Measurements from ENCODE around the gene TAP1. TPM values are rescaled to one million over a fixed set of nuclear protein-coding genes. Genes with fewer than 3 reads are reported as not detected.

The TAP1 gene
- total and polyA plus RNA-seq, 2 of the 4 experiments (the other 2 are of a cell fraction), result 20.1 to 27.6 TPM

DNA sequence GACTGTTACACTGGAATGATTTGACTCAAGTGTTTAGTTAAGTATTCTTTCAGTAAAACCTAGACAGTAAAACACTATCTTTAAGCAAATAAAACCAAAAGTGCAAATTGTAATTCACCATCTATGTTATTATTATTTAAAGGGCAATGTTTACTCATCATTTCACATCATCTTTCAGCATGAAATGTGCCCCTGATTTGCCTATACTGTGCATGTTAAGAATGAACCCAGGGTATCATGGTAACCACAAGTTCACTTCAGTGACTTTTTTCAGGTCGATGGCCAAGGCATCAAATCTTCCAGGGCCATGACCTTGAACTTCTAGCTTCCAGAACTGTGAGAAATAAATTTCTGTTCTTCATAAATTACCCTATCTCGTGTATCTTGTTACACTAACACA is 34.6 kb downstream of the TAP1 start:
- Histone ChIP-seq H2BK20ac (ENCODE audit: low read depth, low read length) (no peak overlapping the region), H3K27ac (ENCODE audit: insufficient read depth, low read length) (no peak overlapping the region), H3K27me3 (ENCODE audit: control insufficient read depth, insufficient read depth, low read length) (no peaks in the 10 kb centered on the region), H2BK120ac (ENCODE audit: low read depth, low read length) (no peak overlapping the region), H2BK5ac (ENCODE audit: low read depth, low read length, poor library complexity, severe bottlenecking) (no peak overlapping the region), H3K14ac (replicated peaks; ENCODE audit: low read depth, low read length) (no peak overlapping the region), H4K5ac (ENCODE audit: low read depth, low read length) (no peak overlapping the region), H3K9ac (ENCODE audit: low read depth, low read length) (no peak overlapping the region), H3K56ac (ENCODE audit: extremely low read depth, insufficient read depth, low read length) (no peak overlapping the region), H3K9me3 (ENCODE audit: control insufficient read depth, insufficient read depth, low read length) (no peaks in the 10 kb centered on the region), H2AK9ac (replicated peaks; ENCODE audit: low read depth, low read length, poor library complexity) (no peak overlapping the region), H3K23ac (ENCODE audit: low read depth, low read length) (no peak overlapping the region), H3K4me2 (ENCODE audit: low read depth, low read length) (no peak overlapping the region), H3K4ac (ENCODE audit: low read depth, low read length) (no peak overlapping the region), H3K36me3 (ENCODE audit: control insufficient read depth, insufficient read depth, low read length) (no peaks in the 10 kb centered on the region), H3K4me3 (ENCODE audit: insufficient read depth, low read depth, low read length) (no peak overlapping the region), H4K91ac (ENCODE audit: insufficient read depth, low read depth, low read length) (no peak overlapping the region), H2BK15ac (ENCODE audit: low read depth, low read length) (no peak overlapping the region), H3K4me1 (ENCODE audit: control insufficient read depth, insufficient read depth, low read length) (peaks cover 5% of the 10 kb centered on the region), H4K20me1 (ENCODE audit: insufficient read depth, low read length) (no peaks in the 10 kb centered on the region), H2AK5ac (ENCODE audit: low read depth, low read length) (no peak overlapping the region), H3K9me1 (ENCODE audit: insufficient read depth, low read length) (peaks cover 4% of the 10 kb centered on the region; the same call in 1 of the 2 replicates), H4K8ac (ENCODE audit: low read depth in 2 of 2, low read length in 2 of 2) (no peak overlapping the region), H3K79me1 (ENCODE audit: low read depth in 1 of 2, low read length in 2 of 2) (no peaks in the 10 kb centered on the region), H2AFZ (replicated peaks; ENCODE audit: low read length, poor library complexity) (no peak overlapping the region), H3K18ac (ENCODE audit: low read depth, low read length) (no peak overlapping the region)
- ATAC-seq (ENCODE audit: low read depth) (no peak), DNase-seq (no peak)
- no CpG with 5 or more reads among the region's 2 CpGs for WGBS, 2 experiments (ENCODE audit: extremely low coverage in 2 of 2, insufficient read length in 1 of 2)
- in situ Hi-C loops (cut with MboI; ENCODE audit: low sequenced_read_pairs) (no loop called here), dilution Hi-C loops (cut with HindIII; ENCODE audit: low sequenced_read_pairs, unreplicated experiment) (no loop called here), intact Hi-C loops (cut with micrococcal nuclease) (no loop called here)
- CTCF ChIA-PET, result no interaction called here
- no TSS peak for BruUV-seq (replicated peaks)
- POLR2A ChIA-PET (ENCODE audit: unreplicated experiment), result no interaction called here
- TF ChIP-seq MXI1 (IDR thresholded peaks at IDR 0.05; ENCODE audit: borderline replicate concordance, low read depth, low read length) (no peak), BHLHE40 (IDR thresholded peaks at IDR 0.05; ENCODE audit: low read depth, low read length) (no peak), RFX5 (IDR thresholded peaks at IDR 0.05; ENCODE audit: low read depth, low read length) (no peak), MAZ (IDR thresholded peaks at IDR 0.05; ENCODE audit: borderline replicate concordance, low read depth, low read length) (no peak), SMC3 (IDR thresholded peaks at IDR 0.05; ENCODE audit: low read depth, low read length) (no peak), CEBPB (IDR thresholded peaks at IDR 0.05; ENCODE audit: low read depth, low read length) (no peak), NFE2L2 (IDR thresholded peaks at IDR 0.05; ENCODE audit: low read depth, low read length) (no peak), RAD21 (IDR thresholded peaks at IDR 0.05; ENCODE audit: low read length) (no peak), FOS (IDR thresholded peaks at IDR 0.05; ENCODE audit: low read depth, low read length) (no peak), MAFK (IDR thresholded peaks at IDR 0.05; ENCODE audit: low read depth, low read length) (no peak), RCOR1 (IDR thresholded peaks at IDR 0.05; ENCODE audit: insufficient replicate concordance, low read length) (no peak), POLR2A (IDR thresholded peaks at IDR 0.05; ENCODE audit: low read depth, low read length) (no peak), CHD1 (IDR thresholded peaks at IDR 0.05; ENCODE audit: low read depth, low read length) (no peak)
- TF ChIP-seq, protein P1, sequence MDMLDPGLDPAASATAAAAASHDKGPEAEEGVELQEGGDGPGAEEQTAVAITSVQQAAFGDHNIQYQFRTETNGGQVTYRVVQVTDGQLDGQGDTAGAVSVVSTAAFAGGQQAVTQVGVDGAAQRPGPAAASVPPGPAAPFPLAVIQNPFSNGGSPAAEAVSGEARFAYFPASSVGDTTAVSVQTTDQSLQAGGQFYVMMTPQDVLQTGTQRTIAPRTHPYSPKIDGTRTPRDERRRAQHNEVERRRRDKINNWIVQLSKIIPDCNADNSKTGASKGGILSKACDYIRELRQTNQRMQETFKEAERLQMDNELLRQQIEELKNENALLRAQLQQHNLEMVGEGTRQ (IDR thresholded peaks at IDR 0.05; ENCODE audit: low read depth, low read length), result no peak
- TF ChIP-seq, protein P2, sequence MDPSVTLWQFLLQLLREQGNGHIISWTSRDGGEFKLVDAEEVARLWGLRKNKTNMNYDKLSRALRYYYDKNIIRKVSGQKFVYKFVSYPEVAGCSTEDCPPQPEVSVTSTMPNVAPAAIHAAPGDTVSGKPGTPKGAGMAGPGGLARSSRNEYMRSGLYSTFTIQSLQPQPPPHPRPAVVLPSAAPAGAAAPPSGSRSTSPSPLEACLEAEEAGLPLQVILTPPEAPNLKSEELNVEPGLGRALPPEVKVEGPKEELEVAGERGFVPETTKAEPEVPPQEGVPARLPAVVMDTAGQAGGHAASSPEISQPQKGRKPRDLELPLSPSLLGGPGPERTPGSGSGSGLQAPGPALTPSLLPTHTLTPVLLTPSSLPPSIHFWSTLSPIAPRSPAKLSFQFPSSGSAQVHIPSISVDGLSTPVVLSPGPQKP (IDR thresholded peaks at IDR 0.05; ENCODE audit: borderline replicate concordance, low read depth, low read length), result no peak
- TF ChIP-seq, protein P3, sequence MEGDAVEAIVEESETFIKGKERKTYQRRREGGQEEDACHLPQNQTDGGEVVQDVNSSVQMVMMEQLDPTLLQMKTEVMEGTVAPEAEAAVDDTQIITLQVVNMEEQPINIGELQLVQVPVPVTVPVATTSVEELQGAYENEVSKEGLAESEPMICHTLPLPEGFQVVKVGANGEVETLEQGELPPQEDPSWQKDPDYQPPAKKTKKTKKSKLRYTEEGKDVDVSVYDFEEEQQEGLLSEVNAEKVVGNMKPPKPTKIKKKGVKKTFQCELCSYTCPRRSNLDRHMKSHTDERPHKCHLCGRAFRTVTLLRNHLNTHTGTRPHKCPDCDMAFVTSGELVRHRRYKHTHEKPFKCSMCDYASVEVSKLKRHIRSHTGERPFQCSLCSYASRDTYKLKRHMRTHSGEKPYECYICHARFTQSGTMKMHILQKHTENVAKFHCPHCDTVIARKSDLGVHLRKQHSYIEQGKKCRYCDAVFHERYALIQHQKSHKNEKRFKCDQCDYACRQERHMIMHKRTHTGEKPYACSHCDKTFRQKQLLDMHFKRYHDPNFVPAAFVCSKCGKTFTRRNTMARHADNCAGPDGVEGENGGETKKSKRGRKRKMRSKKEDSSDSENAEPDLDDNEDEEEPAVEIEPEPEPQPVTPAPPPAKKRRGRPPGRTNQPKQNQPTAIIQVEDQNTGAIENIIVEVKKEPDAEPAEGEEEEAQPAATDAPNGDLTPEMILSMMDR (conservative IDR thresholded peaks at IDR 0.05; ENCODE audit: low read depth, low read length), result no peak
